GM23338 (cell line): Measurements from ENCODE around the gene STX8.

Experiments
- EZH2phosphoT487 ChIP-seq: fragments of 200-600 bp; sonication (generic); IDR thresholded peaks from one replicate; pipeline ENCODE4 v1.8.1; 2018; ENCODE audit warnings: antibody characterized with exemption; ENCODE audit not compliant: unreplicated experiment
- POLR2AphosphoS5 ChIP-seq: IDR thresholded peaks from 2 replicates; pipeline ENCODE4 v1.6.1; 2016; ENCODE audit warnings: antibody characterized with exemption, low read depth
- TF ChIP-seq, protein P1 (sequence below), 2 experiments: fragments of 200-600 bp in 1 of 2; sonication (generic) in 1 of 2; conservative IDR thresholded peaks; 2 replicates each; pipeline versions ENCODE4 v1.5.1 to v1.6.1; 2016 to 2017; ENCODE audit warnings: antibody characterized with exemption in 2 of 2, low read depth in 2 of 2, mild to moderate bottlenecking in 2 of 2, moderate library complexity in 1 of 2
- TF ChIP-seq, protein P2 (sequence below): fragments of 250-450 bp; sonication (Bioruptor Pico); IDR thresholded peaks from 2 replicates; pipeline ENCODE4 v1.5.0; 2020; ENCODE audit warnings: mild to moderate bottlenecking, moderate library complexity
- TF ChIP-seq, protein P3 (sequence below): IDR thresholded peaks from one replicate; pipeline ENCODE4 v1.6.1; 2018; ENCODE audit warnings: antibody characterized with exemption; ENCODE audit not compliant: unreplicated experiment

DNA sequence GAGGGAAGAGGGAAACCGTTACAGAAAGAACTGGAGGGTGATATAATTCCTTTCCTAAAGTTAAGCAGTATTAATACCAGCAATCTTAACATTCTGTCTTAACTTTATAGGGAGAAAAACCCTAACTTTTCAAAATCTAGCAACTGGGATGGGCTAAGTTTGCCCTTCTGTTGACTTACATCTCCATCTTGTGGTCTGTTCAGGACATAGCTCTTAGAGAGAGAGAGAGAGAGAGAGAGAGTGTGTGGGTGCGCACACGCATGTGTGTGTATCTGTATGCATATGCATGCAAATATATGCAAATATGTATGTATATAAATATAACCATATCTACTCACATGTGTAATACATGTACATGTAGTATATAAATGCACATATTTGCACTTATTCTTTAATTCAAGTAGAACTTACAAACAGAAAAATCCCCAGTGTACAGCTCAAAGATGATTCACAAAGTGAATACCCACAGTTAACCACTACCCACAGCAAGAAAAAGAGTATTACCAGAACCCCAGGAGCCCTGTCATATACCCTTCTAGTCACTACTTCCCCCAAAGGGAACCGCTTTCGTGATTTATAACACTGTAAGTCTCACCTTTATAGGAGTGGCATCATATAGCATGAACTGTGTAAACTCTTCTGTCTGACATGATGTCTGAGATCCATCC is 46.5 kb downstream of the STX8 start:
- TF ChIP-seq POLR2AphosphoS5 (no peak), EZH2phosphoT487 (no peak)
- TF ChIP-seq, protein P1, sequence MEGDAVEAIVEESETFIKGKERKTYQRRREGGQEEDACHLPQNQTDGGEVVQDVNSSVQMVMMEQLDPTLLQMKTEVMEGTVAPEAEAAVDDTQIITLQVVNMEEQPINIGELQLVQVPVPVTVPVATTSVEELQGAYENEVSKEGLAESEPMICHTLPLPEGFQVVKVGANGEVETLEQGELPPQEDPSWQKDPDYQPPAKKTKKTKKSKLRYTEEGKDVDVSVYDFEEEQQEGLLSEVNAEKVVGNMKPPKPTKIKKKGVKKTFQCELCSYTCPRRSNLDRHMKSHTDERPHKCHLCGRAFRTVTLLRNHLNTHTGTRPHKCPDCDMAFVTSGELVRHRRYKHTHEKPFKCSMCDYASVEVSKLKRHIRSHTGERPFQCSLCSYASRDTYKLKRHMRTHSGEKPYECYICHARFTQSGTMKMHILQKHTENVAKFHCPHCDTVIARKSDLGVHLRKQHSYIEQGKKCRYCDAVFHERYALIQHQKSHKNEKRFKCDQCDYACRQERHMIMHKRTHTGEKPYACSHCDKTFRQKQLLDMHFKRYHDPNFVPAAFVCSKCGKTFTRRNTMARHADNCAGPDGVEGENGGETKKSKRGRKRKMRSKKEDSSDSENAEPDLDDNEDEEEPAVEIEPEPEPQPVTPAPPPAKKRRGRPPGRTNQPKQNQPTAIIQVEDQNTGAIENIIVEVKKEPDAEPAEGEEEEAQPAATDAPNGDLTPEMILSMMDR (conservative IDR thresholded peaks at IDR 0.05; ENCODE audit: low read depth in 2 of 2) = peak; percentile 69 to 77
- TF ChIP-seq, protein P2, sequence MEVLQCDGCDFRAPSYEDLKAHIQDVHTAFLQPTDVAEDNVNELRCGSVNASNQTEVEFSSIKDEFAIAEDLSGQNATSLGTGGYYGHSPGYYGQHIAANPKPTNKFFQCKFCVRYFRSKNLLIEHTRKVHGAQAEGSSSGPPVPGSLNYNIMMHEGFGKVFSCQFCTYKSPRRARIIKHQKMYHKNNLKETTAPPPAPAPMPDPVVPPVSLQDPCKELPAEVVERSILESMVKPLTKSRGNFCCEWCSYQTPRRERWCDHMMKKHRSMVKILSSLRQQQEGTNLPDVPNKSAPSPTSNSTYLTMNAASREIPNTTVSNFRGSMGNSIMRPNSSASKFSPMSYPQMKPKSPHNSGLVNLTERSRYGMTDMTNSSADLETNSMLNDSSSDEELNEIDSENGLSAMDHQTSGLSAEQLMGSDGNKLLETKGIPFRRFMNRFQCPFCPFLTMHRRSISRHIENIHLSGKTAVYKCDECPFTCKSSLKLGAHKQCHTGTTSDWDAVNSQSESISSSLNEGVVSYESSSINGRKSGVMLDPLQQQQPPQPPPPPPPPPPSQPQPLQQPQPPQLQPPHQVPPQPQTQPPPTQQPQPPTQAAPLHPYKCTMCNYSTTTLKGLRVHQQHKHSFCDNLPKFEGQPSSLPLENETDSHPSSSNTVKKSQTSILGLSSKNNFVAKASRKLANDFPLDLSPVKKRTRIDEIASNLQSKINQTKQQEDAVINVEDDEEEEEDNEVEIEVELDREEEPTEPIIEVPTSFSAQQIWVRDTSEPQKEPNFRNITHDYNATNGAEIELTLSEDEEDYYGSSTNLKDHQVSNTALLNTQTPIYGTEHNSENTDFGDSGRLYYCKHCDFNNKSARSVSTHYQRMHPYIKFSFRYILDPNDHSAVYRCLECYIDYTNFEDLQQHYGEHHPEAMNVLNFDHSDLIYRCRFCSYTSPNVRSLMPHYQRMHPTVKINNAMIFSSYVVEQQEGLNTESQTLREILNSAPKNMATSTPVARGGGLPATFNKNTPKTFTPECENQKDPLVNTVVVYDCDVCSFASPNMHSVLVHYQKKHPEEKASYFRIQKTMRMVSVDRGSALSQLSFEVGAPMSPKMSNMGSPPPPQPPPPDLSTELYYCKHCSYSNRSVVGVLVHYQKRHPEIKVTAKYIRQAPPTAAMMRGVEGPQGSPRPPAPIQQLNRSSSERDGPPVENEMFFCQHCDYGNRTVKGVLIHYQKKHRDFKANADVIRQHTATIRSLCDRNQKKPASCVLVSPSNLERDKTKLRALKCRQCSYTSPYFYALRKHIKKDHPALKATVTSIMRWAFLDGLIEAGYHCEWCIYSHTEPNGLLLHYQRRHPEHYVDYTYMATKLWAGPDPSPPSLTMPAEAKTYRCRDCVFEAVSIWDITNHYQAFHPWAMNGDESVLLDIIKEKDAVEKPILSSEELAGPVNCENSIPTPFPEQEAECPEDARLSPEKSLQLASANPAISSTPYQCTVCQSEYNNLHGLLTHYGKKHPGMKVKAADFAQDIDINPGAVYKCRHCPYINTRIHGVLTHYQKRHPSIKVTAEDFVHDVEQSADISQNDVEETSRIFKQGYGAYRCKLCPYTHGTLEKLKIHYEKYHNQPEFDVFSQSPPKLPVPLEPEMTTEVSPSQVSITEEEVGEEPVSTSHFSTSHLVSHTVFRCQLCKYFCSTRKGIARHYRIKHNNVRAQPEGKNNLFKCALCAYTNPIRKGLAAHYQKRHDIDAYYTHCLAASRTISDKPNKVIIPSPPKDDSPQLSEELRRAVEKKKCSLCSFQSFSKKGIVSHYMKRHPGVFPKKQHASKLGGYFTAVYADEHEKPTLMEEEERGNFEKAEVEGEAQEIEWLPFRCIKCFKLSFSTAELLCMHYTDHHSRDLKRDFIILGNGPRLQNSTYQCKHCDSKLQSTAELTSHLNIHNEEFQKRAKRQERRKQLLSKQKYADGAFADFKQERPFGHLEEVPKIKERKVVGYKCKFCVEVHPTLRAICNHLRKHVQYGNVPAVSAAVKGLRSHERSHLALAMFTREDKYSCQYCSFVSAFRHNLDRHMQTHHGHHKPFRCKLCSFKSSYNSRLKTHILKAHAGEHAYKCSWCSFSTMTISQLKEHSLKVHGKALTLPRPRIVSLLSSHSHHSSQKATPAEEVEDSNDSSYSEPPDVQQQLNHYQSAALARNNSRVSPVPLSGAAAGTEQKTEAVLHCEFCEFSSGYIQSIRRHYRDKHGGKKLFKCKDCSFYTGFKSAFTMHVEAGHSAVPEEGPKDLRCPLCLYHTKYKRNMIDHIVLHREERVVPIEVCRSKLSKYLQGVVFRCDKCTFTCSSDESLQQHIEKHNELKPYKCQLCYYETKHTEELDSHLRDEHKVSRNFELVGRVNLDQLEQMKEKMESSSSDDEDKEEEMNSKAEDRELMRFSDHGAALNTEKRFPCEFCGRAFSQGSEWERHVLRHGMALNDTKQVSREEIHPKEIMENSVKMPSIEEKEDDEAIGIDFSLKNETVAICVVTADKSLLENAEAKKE (CRISPR knock-in tag) = no peak
- TF ChIP-seq, protein P3, sequence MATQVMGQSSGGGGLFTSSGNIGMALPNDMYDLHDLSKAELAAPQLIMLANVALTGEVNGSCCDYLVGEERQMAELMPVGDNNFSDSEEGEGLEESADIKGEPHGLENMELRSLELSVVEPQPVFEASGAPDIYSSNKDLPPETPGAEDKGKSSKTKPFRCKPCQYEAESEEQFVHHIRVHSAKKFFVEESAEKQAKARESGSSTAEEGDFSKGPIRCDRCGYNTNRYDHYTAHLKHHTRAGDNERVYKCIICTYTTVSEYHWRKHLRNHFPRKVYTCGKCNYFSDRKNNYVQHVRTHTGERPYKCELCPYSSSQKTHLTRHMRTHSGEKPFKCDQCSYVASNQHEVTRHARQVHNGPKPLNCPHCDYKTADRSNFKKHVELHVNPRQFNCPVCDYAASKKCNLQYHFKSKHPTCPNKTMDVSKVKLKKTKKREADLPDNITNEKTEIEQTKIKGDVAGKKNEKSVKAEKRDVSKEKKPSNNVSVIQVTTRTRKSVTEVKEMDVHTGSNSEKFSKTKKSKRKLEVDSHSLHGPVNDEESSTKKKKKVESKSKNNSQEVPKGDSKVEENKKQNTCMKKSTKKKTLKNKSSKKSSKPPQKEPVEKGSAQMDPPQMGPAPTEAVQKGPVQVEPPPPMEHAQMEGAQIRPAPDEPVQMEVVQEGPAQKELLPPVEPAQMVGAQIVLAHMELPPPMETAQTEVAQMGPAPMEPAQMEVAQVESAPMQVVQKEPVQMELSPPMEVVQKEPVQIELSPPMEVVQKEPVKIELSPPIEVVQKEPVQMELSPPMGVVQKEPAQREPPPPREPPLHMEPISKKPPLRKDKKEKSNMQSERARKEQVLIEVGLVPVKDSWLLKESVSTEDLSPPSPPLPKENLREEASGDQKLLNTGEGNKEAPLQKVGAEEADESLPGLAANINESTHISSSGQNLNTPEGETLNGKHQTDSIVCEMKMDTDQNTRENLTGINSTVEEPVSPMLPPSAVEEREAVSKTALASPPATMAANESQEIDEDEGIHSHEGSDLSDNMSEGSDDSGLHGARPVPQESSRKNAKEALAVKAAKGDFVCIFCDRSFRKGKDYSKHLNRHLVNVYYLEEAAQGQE = no peak
